Measurements from ENCODE around the gene PCP4. TPM values are rescaled to one million over a fixed set of nuclear protein-coding genes. Genes with fewer than 3 reads are reported as not detected.

PCP4 gene
- total RNA-seq, 2 donors from 2014 or later, result 5.4 TPM; not detected in 1

DNA sequence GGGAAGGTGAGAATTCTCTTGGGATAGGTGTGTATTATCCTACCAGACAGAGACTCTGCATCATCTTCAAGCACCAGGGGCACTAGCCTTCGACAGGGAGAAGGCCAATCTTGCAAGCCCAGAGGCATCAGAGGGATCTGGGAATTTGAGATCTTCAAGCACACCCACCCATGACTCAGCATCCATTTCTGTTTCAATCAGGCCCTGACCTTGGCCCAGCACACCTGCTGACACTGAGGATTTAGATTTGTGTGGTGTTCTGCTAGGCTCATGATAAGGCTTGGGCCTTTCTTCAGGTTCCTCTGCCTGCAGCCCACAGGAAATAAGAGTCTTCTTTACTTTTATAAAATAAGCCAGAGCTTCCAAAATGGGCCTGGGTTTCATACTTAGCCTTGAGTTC lies 6.6 kb upstream of the PCP4 start:
- DNase-seq (ENCODE audit: low spot score) (no peak), ATAC-seq (ENCODE audit: insufficient number of reproducible peaks, low FRiP score, low read depth) (no peak)
- Histone ChIP-seq H3K4me1 (ENCODE audit: control insufficient read depth in 1 of 2, low read depth in 2 of 2) (no peaks in the 10 kb centered on the region), H3K36me3 (no peaks in the 10 kb centered on the region), H3K4me3 (no peak overlapping the region), H3K9me3 (no peaks in the 10 kb centered on the region), H3K27ac (no peak overlapping the region), H3K27me3 (replicated peaks; ENCODE audit: insufficient read depth) (no peaks in the 10 kb centered on the region)
- TF ChIP-seq, protein P1, sequence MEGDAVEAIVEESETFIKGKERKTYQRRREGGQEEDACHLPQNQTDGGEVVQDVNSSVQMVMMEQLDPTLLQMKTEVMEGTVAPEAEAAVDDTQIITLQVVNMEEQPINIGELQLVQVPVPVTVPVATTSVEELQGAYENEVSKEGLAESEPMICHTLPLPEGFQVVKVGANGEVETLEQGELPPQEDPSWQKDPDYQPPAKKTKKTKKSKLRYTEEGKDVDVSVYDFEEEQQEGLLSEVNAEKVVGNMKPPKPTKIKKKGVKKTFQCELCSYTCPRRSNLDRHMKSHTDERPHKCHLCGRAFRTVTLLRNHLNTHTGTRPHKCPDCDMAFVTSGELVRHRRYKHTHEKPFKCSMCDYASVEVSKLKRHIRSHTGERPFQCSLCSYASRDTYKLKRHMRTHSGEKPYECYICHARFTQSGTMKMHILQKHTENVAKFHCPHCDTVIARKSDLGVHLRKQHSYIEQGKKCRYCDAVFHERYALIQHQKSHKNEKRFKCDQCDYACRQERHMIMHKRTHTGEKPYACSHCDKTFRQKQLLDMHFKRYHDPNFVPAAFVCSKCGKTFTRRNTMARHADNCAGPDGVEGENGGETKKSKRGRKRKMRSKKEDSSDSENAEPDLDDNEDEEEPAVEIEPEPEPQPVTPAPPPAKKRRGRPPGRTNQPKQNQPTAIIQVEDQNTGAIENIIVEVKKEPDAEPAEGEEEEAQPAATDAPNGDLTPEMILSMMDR (IDR thresholded peaks at IDR 0.05), result no peak

DNA sequence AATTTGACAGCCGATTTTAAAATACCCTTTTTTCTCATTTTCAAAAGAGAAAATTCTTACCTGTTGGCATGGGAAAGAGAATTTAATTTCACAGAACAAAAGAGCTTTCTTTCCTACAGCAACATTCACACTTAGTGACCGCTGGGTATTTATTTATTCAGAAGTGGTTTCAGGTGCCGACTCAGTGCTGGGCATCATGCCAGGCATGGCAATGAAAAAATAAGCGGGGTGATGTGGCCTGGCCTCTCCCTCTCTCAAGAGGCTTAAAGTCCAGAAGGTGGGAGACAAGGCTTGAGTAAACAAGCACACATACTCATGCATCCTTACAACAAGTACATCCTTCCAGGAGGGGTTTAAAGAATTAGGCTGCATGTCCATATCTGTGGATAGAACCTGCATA lies 4.1 kb upstream of the PCP4 start:
- no peak overlapping the region for H3K4me3 ChIP-seq
- no peaks in the 10 kb centered on the region for H3K9me3 ChIP-seq
- H3K27ac ChIP-seq, result no peak overlapping the region
- no peak for DNase-seq (ENCODE audit: low spot score)
- ATAC-seq (ENCODE audit: insufficient number of reproducible peaks, low FRiP score, low read depth), result no peak
- TF ChIP-seq, protein P1 (IDR thresholded peaks at IDR 0.05), result no peak
- H3K4me1 ChIP-seq (ENCODE audit: control insufficient read depth in 1 of 2, low read depth in 2 of 2), result no peaks in the 10 kb centered on the region
- no peaks in the 10 kb centered on the region for H3K27me3 ChIP-seq (replicated peaks; ENCODE audit: insufficient read depth)
- H3K36me3 ChIP-seq, result no peaks in the 10 kb centered on the region

DNA sequence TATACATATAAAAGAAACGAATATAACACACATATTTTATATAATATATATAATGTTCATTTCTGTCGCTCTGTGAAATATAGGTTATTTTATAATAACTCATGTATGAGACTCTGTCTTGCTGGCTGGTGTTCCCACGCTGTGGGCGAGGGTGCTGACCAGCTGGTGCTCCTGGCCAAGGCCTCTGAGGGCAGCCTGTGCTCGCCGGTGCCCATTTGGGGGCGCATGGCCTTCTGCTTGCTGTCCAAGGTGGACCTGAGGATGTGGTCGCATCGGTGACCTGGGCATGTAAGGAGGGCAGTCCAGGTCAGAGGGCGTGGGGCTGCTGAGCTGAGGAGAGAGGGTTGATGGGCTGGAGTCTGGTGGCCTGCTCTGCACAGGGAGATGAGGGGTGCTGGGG lies 1.1 kb upstream of the PCP4 start:
- no peak for DNase-seq (ENCODE audit: low spot score)
- no peak for ATAC-seq (ENCODE audit: insufficient number of reproducible peaks, low FRiP score, low read depth)
- H3K27ac ChIP-seq, result no peak overlapping the region
- no peaks in the 10 kb centered on the region for H3K27me3 ChIP-seq (replicated peaks; ENCODE audit: insufficient read depth)
- TF ChIP-seq, protein P1 (IDR thresholded peaks at IDR 0.05), result no peak
- no peaks in the 10 kb centered on the region for H3K36me3 ChIP-seq
- H3K9me3 ChIP-seq, result no peaks in the 10 kb centered on the region
- no peak overlapping the region for H3K4me3 ChIP-seq
- no peaks in the 10 kb centered on the region for H3K4me1 ChIP-seq (ENCODE audit: control insufficient read depth in 1 of 2, low read depth in 2 of 2)

DNA sequence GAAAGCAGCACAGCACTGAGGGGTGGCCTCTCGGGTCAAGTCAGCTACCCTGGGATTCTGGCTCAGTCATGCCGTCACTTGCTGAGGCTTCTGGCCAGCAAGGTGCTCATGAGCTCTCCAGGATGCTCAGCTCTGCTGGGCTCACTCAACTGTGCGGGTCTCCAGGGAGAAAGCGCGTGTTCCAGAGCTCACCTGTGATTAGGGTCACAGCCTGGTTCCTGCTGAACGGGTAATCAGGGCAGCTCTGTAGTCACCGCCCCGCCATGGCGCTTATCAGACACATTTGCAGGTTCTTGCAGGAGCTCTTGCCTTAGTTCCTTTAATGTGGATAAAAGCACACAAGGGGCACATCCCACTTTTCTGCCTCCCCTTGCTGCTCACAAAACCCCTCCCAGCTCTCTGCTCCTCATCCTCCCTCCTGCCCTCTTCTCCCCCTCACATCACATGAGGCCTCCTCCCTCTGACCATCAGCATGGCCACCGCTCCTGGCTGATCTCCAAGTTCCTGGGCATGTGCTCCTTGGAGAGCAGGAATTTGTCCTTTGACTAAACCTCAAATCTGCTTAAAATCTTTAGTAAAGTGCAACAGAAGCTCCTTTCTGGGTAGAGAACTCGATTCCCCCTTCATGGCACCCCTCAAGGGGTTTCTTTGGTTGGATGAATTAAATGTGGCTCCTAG lies 2.0 kb downstream of the PCP4 start:
- ATAC-seq (ENCODE audit: insufficient number of reproducible peaks, low FRiP score, low read depth), result no peak
- TF ChIP-seq, protein P1 (IDR thresholded peaks at IDR 0.05), result no peak
- no peaks in the 10 kb centered on the region for H3K36me3 ChIP-seq

DNA sequence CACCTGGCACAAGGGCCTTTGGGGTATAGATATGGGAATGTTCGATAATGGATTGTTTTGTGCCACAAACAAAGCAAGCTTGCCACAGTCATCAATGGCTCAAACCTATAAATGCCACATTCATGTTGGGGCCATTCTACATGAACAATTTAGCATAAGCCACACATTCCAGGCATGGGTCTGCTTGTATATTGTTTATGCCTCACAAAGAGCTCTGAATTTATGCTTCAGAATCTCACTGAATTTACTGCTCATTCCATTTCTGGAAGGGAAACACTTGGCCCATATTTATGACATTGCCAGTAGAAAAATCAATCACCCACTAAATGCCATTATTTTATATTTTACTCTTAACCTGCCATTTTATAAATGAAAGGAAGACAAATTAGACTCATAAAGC lies 6.4 kb downstream of the PCP4 start:
- H3K4me1 ChIP-seq (ENCODE audit: control insufficient read depth in 1 of 2, low read depth in 2 of 2), result no peaks in the 10 kb centered on the region
- DNase-seq (ENCODE audit: low spot score), result no peak
- no peaks in the 10 kb centered on the region for H3K36me3 ChIP-seq
- no peaks in the 10 kb centered on the region for H3K27me3 ChIP-seq (replicated peaks; ENCODE audit: insufficient read depth)
- H3K9me3 ChIP-seq, result no peaks in the 10 kb centered on the region
- no peak overlapping the region for H3K27ac ChIP-seq
- TF ChIP-seq, protein P1 (IDR thresholded peaks at IDR 0.05), result no peak
- no peak overlapping the region for H3K4me3 ChIP-seq
- no peak for ATAC-seq (ENCODE audit: insufficient number of reproducible peaks, low FRiP score, low read depth)

More for the DNA sequence above, 2.0 kb downstream of the PCP4 start:
- no peaks in the 10 kb centered on the region for H3K9me3 ChIP-seq
- H3K27me3 ChIP-seq (replicated peaks; ENCODE audit: insufficient read depth), result no peaks in the 10 kb centered on the region
- no peaks in the 10 kb centered on the region for H3K4me1 ChIP-seq (ENCODE audit: control insufficient read depth in 1 of 2, low read depth in 2 of 2)
- H3K27ac ChIP-seq, result no peak overlapping the region
- no peak overlapping the region for H3K4me3 ChIP-seq
- no peak for DNase-seq (ENCODE audit: low spot score)
